HEK293 (cell line): ENCODE results near the gene MLLT3.
A peak's percentile ranks its signal among the peaks of the same experiment; 100 is the strongest.

ENCODE experiments used
- BCL11A ChIP-seq: fragments of 450-650 bp; formaldehyde crosslinking; IDR thresholded peaks from 2 replicates; pipeline ENCODE4 v1.5.1; 2016; ENCODE audit warnings: low read depth, missing biosample characterization, missing genetic modification characterization
- KLF7 ChIP-seq: fragments of 450-650 bp; formaldehyde crosslinking; IDR thresholded peaks from 2 replicates; pipeline ENCODE4 v1.5.1; 2016; ENCODE audit warnings: missing biosample characterization, missing genetic modification characterization, borderline replicate concordance
- KLF8 ChIP-seq: fragments of 450-650 bp; formaldehyde crosslinking; IDR thresholded peaks from 2 replicates; pipeline ENCODE4 v1.5.1; 2016; ENCODE audit warnings: missing biosample characterization, missing genetic modification characterization
- MEIS1 ChIP-seq: sonication (generic); formaldehyde crosslinking; IDR thresholded peaks from 2 replicates; pipeline ENCODE4 v1.8.1; 2022; ENCODE audit warnings: missing genetic modification reagents, mild to moderate bottlenecking, borderline replicate concordance
- SP7 ChIP-seq: fragments of 450-650 bp; formaldehyde crosslinking; IDR thresholded peaks from 2 replicates; pipeline ENCODE4 v1.5.1; 2016; ENCODE audit warnings: missing biosample characterization, missing genetic modification characterization
- WT1 ChIP-seq: fragments of 450-650 bp; formaldehyde crosslinking; IDR thresholded peaks from 2 replicates; pipeline ENCODE4 v1.5.1; 2016; ENCODE audit warnings: missing biosample characterization, missing genetic modification characterization
- ZBTB7A ChIP-seq: fragments of 450-650 bp; formaldehyde crosslinking; IDR thresholded peaks from 2 replicates; pipeline ENCODE4 v1.5.1; 2016; ENCODE audit warnings: low read depth, missing biosample characterization, missing genetic modification characterization
- ZEB2 ChIP-seq: fragments of 450-650 bp; formaldehyde crosslinking; IDR thresholded peaks from 2 replicates; pipeline ENCODE4 v1.5.1; 2016; ENCODE audit warnings: missing biosample characterization, missing genetic modification characterization
- ZFP41 ChIP-seq: fragments of 450-650 bp; formaldehyde crosslinking; IDR thresholded peaks from 2 replicates; pipeline ENCODE4 v1.5.1; 2016; ENCODE audit warnings: missing biosample characterization, missing genetic modification characterization, borderline replicate concordance
- ZNF121 ChIP-seq: fragments of 450-650 bp; formaldehyde crosslinking; IDR thresholded peaks from 2 replicates; pipeline ENCODE4 v1.5.1; 2016; ENCODE audit warnings: missing biosample characterization, missing genetic modification characterization
- ZNF146 ChIP-seq: fragments of 450-650 bp; formaldehyde crosslinking; IDR thresholded peaks from 2 replicates; pipeline ENCODE4 v1.5.1; 2016; ENCODE audit warnings: missing biosample characterization, missing genetic modification characterization
- ZNF221 ChIP-seq: fragments of 450-650 bp; formaldehyde crosslinking; IDR thresholded peaks from 2 replicates; pipeline ENCODE4 v1.5.1; 2017; ENCODE audit warnings: missing biosample characterization, missing genetic modification characterization, borderline replicate concordance
- ZNF223 ChIP-seq: fragments of 450-650 bp; formaldehyde crosslinking; IDR thresholded peaks from 2 replicates; pipeline ENCODE4 v1.5.1; 2016; ENCODE audit warnings: missing biosample characterization, missing genetic modification characterization
- ZNF274 ChIP-seq, 2 experiments: fragments of 200-500 bp in 1 of 2; fragments of 450-650 bp in 1 of 2; sonication (Bioruptor generic) in 1 of 2; formaldehyde crosslinking in 1 of 2; IDR thresholded peaks; 2 replicates each; pipeline versions ENCODE4 v1.5.1 to v1.6.1; 2014 to 2016; ENCODE audit warnings: borderline replicate concordance in 1 of 2, inconsistent platforms in 1 of 2, low read length in 1 of 2, missing biosample characterization in 1 of 2, missing genetic modification characterization in 1 of 2
- ZNF324 ChIP-seq: fragments of 450-650 bp; formaldehyde crosslinking; IDR thresholded peaks from 2 replicates; pipeline ENCODE4 v1.5.1; 2016; ENCODE audit warnings: missing biosample characterization, missing genetic modification characterization
- ZNF426 ChIP-seq: fragments of 450-650 bp; formaldehyde crosslinking; IDR thresholded peaks from 2 replicates; pipeline ENCODE4 v1.5.1; 2017; ENCODE audit warnings: missing biosample characterization, missing genetic modification characterization, mild to moderate bottlenecking, inconsistent platforms, moderate library complexity
- ZNF433 ChIP-seq: fragments of 450-650 bp; formaldehyde crosslinking; IDR thresholded peaks from 2 replicates; pipeline ENCODE4 v1.5.1; 2016; ENCODE audit warnings: missing biosample characterization, missing genetic modification characterization, low read depth
- ZNF529 ChIP-seq: fragments of 450-650 bp; formaldehyde crosslinking; IDR thresholded peaks from 2 replicates; pipeline ENCODE4 v1.5.1; 2017; ENCODE audit warnings: missing genetic modification characterization, missing biosample characterization; ENCODE audit not compliant: insufficient replicate concordance
- ZNF558 ChIP-seq: fragments of 450-650 bp; formaldehyde crosslinking; IDR thresholded peaks from 2 replicates; pipeline ENCODE4 v1.5.1; 2016; ENCODE audit warnings: missing biosample characterization, missing genetic modification characterization
- ZNF560 ChIP-seq: fragments of 450-650 bp; formaldehyde crosslinking; IDR thresholded peaks from 2 replicates; pipeline ENCODE4 v1.5.1; 2017; ENCODE audit warnings: missing biosample characterization, missing genetic modification characterization, borderline replicate concordance
- ZNF610 ChIP-seq: fragments of 450-650 bp; formaldehyde crosslinking; IDR thresholded peaks from 2 replicates; pipeline ENCODE4 v1.5.1; 2016; ENCODE audit warnings: missing biosample characterization, missing genetic modification characterization, borderline replicate concordance
- ZNF624 ChIP-seq: fragments of 450-650 bp; formaldehyde crosslinking; IDR thresholded peaks from 2 replicates; pipeline ENCODE4 v1.5.1; 2017; ENCODE audit warnings: missing biosample characterization, missing genetic modification characterization
- ZNF830 ChIP-seq: fragments of 450-650 bp; IDR thresholded peaks from 2 replicates; pipeline ENCODE4 v1.5.0; 2018; ENCODE audit warnings: missing biosample characterization, missing genetic modification characterization, low read depth, mild to moderate bottlenecking, moderate library complexity
- ZSCAN16 ChIP-seq: fragments of 450-650 bp; formaldehyde crosslinking; IDR thresholded peaks from 2 replicates; pipeline ENCODE4 v1.5.1; 2016; ENCODE audit warnings: missing biosample characterization, missing genetic modification characterization
- TF ChIP-seq, protein P1 (sequence below): fragments of 450-650 bp; formaldehyde crosslinking; IDR thresholded peaks from 2 replicates; pipeline ENCODE4 v1.5.1; 2016; ENCODE audit warnings: missing biosample characterization, missing genetic modification characterization
- TF ChIP-seq, protein P2 (sequence below): fragments of 450-650 bp; formaldehyde crosslinking; IDR thresholded peaks from 2 replicates; pipeline ENCODE4 v1.5.1; 2016; ENCODE audit warnings: missing biosample characterization, missing genetic modification characterization
- TF ChIP-seq, protein P3 (sequence below): fragments of 450-650 bp; formaldehyde crosslinking; IDR thresholded peaks from 2 replicates; pipeline ENCODE4 v1.5.1; 2017; ENCODE audit warnings: missing biosample characterization, mild to moderate bottlenecking, missing genetic modification characterization, moderate library complexity
- TF ChIP-seq, protein P4 (sequence below): fragments of 450-650 bp; formaldehyde crosslinking; IDR thresholded peaks from 2 replicates; pipeline ENCODE4 v1.5.1; 2017; ENCODE audit warnings: missing biosample characterization, missing genetic modification characterization
- TF ChIP-seq, protein P5 (sequence below): fragments of 450-650 bp; formaldehyde crosslinking; IDR thresholded peaks from 2 replicates; pipeline ENCODE4 v1.5.0; 2017; ENCODE audit warnings: missing biosample characterization, missing genetic modification characterization, borderline replicate concordance

The MLLT3 gene

DNA sequence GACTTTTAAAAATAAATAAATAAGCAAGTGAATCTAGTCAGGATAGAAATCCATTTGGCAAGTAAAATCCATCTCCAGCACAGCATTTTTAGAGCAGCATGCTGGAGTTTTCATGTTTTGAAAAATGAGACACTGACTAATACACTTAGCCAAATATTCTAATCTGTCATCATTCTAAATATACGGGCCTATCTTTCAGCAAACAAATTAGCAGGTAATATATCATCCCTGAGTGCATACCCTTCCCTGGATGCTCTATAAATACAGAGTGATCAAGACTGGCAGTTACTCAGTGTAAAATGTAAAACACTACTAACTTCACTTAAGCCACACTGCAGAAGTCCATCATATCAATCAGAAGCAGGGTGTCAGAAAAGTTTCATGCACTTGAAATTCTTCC is 58.4 kb downstream of the MLLT3 start (continued):
- TF ChIP-seq ZNF433 (tag by site-specific recombination) (no peak), ZNF610 (tag by site-specific recombination) (no peak), ZNF830 (tag by site-specific recombination) (no peak), ZSCAN16 (tag by site-specific recombination) (no peak), ZNF221 (no peak), ZEB2 (tag by site-specific recombination) (peak; percentile 27; the same call in 1 of the 2 replicates), ZBTB7A (no peak), ZNF146 (tag by site-specific recombination) (no peak), ZNF426 (tag by site-specific recombination) (no peak), ZNF560 (no peak), SP7 (tag by site-specific recombination) (peak; percentile 80), ZNF529 (tag by site-specific recombination) (no peak), KLF8 (tag by site-specific recombination) (0 out of 2 replicates have a peak, but pooled peaks have one; percentile 22), ZNF121 (no peak), ZNF223 (tag by site-specific recombination) (no peak), ZFP41 (tag by site-specific recombination) (no peak), KLF7 (tag by site-specific recombination) (no peak), MEIS1 (CRISPR knock-in tag) (no peak), BCL11A (tag by site-specific recombination) (peak; percentile 35; the same call in 1 of the 2 replicates), ZNF274 (IDR thresholded peaks at IDR 0.05; ENCODE audit: low read length) (no peak), ZNF274 (tag by site-specific recombination; IDR thresholded peaks at IDR 0.05; ENCODE audit: borderline replicate concordance) (no peak), ZNF558 (peak; percentile 53; the same call in 1 of the 2 replicates), ZNF624 (tag by site-specific recombination) (no peak), WT1 (tag by site-specific recombination) (peak; percentile 34; the same call in 1 of the 2 replicates), ZNF324 (tag by site-specific recombination) (0 out of 2 replicates have a peak, but pooled peaks have one; percentile 31)
- TF ChIP-seq, protein P1, sequence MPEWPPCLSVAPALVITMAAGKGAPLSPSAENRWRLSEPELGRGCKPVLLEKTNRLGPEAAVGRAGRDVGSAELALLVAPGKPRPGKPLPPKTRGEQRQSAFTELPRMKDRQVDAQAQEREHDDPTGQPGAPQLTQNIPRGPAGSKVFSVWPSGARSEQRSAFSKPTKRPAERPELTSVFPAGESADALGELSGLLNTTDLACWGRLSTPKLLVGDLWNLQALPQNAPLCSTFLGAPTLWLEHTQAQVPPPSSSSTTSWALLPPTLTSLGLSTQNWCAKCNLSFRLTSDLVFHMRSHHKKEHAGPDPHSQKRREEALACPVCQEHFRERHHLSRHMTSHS (tag by site-specific recombination): 0 out of 2 replicates have a peak, but pooled peaks have one; percentile 27
- TF ChIP-seq, protein P2, sequence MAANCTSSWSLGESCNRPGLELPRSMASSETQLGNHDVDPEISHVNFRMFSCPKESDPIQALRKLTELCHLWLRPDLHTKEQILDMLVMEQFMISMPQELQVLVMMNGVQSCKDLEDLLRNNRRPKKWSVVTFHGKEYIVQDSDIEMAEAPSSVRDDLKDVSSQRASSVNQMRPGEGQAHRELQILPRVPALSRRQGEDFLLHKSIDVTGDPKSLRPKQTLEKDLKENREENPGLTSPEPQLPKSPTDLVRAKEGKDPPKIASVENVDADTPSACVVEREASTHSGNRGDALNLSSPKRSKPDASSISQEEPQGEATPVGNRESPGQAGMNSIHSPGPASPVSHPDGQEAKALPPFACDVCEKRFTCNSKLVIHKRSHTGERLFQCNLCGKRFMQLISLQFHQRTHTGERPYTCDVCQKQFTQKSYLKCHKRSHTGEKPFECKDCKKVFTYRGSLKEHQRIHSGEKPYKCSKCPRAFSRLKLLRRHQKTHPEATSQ (tag by site-specific recombination): no peak
- TF ChIP-seq, protein P3, sequence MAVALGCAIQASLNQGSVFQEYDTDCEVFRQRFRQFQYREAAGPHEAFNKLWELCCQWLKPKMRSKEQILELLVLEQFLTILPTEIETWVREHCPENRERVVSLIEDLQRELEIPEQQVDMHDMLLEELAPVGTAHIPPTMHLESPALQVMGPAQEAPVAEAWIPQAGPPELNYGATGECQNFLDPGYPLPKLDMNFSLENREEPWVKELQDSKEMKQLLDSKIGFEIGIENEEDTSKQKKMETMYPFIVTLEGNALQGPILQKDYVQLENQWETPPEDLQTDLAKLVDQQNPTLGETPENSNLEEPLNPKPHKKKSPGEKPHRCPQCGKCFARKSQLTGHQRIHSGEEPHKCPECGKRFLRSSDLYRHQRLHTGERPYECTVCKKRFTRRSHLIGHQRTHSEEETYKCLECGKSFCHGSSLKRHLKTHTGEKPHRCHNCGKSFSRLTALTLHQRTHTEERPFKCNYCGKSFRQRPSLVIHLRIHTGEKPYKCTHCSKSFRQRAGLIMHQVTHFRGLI: no peak
- TF ChIP-seq, protein P4, sequence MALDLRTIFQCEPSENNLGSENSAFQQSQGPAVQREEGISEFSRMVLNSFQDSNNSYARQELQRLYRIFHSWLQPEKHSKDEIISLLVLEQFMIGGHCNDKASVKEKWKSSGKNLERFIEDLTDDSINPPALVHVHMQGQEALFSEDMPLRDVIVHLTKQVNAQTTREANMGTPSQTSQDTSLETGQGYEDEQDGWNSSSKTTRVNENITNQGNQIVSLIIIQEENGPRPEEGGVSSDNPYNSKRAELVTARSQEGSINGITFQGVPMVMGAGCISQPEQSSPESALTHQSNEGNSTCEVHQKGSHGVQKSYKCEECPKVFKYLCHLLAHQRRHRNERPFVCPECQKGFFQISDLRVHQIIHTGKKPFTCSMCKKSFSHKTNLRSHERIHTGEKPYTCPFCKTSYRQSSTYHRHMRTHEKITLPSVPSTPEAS (tag by site-specific recombination): no peak
- TF ChIP-seq, protein P5, sequence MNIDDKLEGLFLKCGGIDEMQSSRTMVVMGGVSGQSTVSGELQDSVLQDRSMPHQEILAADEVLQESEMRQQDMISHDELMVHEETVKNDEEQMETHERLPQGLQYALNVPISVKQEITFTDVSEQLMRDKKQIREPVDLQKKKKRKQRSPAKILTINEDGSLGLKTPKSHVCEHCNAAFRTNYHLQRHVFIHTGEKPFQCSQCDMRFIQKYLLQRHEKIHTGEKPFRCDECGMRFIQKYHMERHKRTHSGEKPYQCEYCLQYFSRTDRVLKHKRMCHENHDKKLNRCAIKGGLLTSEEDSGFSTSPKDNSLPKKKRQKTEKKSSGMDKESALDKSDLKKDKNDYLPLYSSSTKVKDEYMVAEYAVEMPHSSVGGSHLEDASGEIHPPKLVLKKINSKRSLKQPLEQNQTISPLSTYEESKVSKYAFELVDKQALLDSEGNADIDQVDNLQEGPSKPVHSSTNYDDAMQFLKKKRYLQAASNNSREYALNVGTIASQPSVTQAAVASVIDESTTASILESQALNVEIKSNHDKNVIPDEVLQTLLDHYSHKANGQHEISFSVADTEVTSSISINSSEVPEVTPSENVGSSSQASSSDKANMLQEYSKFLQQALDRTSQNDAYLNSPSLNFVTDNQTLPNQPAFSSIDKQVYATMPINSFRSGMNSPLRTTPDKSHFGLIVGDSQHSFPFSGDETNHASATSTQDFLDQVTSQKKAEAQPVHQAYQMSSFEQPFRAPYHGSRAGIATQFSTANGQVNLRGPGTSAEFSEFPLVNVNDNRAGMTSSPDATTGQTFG: no peak
